ENCODE data around the gene OR12D2.

- no peak for TF ChIP-seq BHLHE40 (IDR thresholded peaks at IDR 0.05; ENCODE audit: low read depth, low read length)
- no peak for TF ChIP-seq POLR2A (IDR thresholded peaks at IDR 0.05; ENCODE audit: low read depth, low read length)
Observed at GRCh38 chr6:29388533-29388932, 6.9 kb upstream of the OR12D2 start.

Measured in IMR-90 (cell line).